COLO668 (cell line): ENCODE measurements around the gene OGFOD1.

Experiments used
- DNase-seq: peaks from one replicate; lab custom pipeline; 2025; ENCODE audit not compliant: unreplicated experiment; lab: John Stamatoyannopoulos, UW

The OGFOD1 gene

DNA sequence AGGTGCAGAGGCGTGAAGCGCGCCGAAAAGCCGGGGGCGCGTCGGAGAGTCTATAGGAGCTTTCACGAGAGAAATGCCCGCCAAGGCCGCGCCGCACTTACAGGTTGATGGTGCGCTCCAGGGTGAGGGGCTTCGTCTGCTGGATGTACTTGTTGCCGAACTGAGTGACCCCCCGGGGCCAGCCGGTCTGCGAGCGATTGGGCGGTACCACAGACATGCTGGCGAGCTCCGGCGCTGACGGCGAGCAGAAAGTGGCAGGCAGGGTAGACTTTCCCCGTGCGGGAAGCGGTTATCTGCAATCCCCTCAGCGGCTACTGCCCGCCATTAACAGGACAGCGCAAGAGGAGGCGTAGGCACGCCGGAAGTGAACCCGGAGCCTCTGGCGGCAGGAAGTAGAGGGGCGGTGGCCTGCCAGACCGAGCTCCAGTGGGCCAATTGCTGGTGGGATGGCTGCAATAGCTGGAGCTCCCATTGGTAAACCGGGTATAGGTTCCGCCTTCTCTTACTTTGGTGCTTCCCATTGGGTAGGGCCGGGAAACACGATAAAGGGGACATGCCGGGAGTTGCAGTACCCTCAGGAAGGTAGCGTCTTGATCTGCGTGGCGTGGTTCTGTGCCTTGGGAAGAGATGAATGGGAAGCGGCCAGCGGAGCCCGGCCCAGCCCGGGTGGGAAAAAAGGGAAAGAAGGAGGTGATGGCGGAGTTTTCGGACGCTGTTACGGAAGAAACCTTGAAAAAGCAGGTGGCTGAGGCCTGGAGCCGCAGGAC, at the start of gene OGFOD1, which contains the start of gene NUDT21:
TSS of gene OGFOD1 (plus strand) at position 569 of the 767 bp plus-strand sequence. CDS start at position 628, 59 bp downstream.
TSS of gene NUDT21 (minus strand) at position 347 of the 767 bp plus-strand sequence. CDS start at position 217, 130 bp downstream.
- DNase-seq, result peak; percentile 91

DNA sequence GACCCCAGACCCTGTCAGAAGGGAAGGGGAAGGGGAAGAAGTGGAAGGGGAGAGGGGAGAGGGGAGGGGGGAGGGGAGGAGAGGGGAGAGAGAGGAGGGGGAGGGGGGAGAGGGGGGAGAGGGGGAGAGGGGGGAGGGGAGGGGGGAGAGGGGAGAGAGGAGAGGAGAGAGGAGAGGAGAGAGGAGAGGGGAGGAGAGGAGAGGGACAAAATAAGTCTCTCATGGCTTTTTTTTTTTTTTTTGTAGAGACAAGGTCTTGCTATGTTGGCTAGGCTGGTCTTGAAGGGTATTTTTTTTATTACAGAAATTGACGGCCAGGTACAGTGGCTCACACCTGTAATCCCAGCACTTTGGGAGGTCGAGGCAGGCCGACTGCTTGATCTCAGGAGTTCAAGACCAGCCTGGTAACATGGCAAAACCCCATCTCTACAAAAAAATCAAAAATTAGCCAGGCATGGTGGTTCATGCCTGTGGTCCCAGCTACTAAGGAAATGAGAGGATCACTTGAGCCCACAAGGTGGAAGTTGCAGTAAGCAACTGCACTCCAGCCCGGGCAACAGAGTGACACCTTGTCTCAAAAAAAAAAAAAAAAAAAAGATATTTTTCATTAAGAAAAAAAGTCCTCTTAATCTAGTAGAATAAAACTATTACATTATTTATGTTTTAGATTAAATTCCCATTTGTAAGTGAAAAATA, 45.2 kb upstream of the OGFOD1 start:
- no peak for DNase-seq

GRCh38 chr16:56408379-56409098, 42.8 kb upstream of the OGFOD1 start:
- DNase-seq, result no peak

GRCh38 chr16:56409195-56409594, 42.2 kb upstream of the OGFOD1 start:
- DNase-seq, result no peak

DNA sequence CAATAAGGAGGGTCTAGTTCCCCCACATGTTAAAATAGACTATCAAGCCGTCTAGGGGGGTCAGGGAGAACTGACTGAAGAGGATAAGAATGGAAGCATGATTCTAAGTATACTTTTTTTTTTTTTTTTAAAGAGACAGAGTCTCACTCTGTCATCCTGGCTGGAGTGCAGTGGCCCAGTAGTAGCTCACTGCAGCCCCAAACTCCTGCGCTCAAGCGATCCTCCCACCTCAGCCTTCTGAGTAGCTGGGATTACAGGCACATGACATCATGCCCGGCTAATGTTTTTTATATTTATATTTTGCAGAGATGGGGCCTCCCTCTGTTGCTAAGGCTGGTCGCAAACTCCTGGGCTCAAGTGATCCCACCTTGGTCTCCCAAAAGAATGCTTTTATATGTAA, 40.2 kb upstream of the OGFOD1 start:
- no peak for DNase-seq

- DNase-seq, result no peak
Observed at GRCh38 chr16:56411624-56412023, 39.7 kb upstream of the OGFOD1 start.

DNA sequence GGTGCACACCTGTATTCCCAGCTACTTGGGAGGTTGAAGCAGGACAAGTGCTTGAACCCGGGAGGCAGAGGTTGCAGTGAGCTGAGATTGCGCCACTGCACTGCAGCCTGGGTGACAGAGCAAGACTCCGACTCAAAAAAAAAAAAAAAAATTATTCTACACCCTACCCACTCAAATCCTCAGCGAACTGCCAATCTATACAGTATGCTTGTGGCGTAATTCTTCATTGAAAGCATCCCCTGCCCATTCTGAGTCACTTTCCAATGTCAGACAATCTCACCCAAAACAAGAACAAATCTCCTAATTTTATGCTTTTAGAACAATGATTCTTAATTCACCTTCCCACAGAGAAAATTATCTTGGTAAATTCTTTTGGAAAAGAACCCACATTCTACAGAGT, 38.0 kb upstream of the OGFOD1 start:
- no peak for DNase-seq

GRCh38 chr16:56414366-56414765, 37.0 kb upstream of the OGFOD1 start:
- DNase-seq, result no peak

DNA sequence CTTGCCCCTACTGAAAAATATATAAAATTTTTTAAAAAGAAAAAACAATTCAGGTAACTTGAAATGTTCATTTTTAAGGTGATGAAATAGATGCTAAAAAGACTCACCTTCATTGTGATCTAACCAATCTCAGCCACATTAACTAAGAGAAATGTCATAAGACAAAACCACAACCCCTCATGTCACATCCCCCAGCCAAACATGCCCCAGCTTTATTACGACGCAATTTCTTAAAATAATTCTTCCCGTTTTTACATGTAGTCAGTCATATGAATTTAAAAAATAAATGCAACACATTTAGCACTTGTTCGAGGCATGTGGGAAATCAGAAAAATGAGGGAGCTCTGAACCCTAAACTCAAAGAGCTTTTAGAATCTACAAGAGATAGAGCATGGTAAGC, 35.5 kb upstream of the OGFOD1 start:
- DNase-seq, result no peak

DNA sequence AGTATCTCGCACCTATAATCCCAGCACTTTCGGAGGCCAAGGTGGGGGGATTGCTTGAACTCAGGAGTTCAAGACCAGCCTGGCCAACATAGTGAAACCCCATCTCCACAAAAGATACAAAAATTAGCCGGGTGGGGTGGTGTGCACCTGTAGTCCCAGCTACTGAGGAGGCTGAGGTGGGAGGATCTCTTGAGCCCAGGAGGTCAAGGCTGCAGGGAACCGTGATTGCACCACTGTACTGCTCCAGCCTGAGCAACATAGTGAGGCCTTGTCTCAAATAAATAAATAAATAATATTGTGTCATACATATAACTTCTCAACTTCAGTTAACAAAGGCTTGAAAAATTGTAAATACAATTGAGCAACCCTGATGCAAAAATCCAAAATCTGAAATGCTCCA, 34.2 kb upstream of the OGFOD1 start:
- no peak for DNase-seq

DNA sequence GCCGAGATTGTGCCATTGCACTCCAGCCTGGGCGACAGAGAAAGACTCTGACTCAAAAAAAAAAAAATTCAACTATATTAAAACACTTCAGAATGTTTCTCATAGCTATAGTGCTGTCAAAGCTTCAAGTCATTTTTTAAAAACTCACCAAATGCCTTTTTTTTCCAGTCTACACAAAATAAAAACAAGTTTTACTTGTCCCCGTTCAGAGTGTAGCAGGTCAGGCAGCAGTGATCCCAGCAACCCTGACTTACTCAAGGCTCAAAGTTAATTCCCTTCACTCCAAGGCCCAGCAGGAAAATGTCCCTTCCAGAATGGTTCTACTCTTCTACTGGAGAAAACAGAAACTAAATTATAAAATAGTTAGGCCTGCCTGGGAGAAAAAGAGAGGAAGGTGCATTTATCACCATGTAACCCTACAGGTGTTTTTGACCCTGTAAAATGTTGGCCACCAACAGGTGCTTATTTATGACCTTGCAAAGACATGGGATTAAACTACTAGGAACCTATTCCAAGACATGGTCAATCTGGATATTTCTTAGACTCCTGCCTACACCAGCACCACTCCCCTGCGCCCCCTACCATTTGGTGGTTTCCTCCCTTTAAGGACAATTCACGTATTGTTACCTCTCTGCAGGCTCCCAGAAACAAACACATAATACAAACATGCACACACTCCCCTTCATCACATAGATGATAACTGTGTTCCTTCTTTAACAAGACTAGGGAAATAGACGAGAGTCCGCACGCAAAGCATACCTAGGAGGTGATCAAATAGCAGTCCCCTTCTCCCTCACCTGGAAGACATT, 31.4 kb upstream of the OGFOD1 start:
- DNase-seq, result no peak

DNA sequence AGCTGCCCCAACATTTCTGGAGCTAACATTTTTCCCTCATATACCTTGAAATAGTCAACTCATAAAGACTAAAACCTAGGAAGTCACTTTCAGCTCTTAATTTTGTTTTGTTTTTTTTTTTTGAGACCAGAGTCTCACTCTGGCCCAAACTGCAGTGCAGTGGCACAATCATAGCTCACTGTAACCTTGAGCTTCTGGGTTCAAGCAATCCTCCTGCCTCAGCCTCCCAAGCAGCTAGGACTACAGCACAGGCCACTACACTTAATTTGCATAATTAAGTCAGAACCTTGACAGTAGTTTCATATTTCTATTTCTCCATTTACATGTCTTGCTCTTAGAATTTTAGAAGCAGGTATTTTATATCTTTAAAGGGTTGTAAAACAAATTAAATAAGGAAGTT, 30.7 kb upstream of the OGFOD1 start:
- DNase-seq, result no peak

- DNase-seq, result no peak
Observed at GRCh38 chr16:56421313-56421712, 30.0 kb upstream of the OGFOD1 start.

GRCh38 chr16:56421976-56422669, 29.2 kb upstream of the OGFOD1 start:
- DNase-seq, result no peak

DNA sequence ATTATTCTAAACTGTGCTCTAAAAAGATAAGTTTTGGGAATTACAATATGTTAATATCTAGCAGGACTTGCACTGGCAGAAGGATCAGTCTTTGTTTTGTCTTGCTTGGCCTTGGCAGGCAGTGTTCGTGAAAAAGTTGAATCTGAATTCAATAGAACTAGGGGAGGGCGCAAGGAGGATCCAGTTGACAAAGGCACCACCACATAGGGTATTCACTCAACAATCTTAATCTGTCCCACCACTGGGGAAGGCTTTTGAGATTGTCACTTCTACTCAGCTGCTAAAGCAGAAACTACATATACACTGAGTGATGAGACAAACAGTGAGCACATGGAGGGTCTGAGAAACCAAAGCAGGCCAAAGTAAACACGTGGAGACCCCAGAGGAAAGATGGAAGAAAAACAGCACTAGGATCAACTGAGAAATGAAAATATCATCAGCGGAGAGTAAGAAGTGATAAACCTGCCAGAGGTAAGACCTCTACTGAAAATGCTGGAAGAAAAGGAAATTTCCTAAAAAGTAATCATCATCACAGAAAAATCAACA, 28.4 kb upstream of the OGFOD1 start:
- DNase-seq, result no peak

DNA sequence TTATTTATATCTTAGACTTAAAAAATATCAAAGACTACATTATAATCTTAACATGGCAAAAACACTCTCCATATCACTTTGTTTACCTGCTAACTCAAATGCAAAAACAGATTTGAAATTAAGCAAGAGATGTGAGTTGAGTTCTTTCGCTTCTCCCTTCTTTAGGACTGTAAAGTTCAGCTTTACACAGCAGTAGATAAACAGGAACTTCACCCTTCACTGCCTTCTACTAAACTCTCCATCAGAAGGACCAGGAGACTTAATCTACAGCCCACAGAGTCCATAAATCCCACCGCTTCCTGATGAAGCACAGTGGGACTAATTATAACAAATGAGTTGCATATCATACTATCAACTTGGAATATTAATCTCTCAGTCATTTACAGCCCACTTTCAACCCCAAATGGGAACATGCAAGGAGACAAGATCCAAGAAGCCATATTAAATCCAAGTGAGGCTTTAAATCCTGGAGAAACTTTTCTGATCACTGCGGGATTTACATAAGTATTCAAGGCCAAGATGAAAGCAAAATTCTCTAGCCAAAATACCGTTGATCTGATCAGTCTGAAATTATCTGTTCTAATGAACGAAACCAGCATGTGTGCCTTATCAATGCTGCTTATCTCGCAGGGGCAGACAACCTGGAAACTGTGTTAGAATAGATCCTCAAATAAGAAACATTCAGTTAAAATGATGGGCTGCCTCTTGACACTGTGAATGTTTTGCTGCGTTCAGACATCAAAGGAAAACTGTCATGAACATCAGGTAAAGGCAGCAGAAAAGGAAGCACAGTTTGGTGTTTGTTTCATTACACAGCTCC, 27.6 kb upstream of the OGFOD1 start:
- DNase-seq, result no peak

DNA sequence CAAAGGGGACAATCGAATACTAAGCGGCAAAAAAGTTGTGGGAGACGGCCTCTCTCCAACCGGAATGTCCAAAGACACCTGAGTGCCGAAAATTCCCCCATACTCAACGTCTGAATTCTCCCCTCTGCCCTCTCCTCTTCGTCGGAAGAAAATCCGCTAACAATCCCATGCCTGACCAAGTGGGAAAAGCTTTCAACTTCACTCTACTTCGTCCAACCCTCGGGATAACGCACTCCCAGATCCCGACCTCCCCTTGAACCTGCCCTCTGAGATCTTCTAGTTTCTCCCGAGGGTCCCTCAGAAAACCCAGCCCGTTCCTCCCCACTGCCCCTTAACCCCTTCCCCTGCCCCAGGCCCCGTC, 27.0 kb upstream of the OGFOD1 start:
- DNase-seq, result no peak

- peak; percentile 29 for DNase-seq
Observed at GRCh38 chr16:56424791-56425438, 26.4 kb upstream of the OGFOD1 start.

DNA sequence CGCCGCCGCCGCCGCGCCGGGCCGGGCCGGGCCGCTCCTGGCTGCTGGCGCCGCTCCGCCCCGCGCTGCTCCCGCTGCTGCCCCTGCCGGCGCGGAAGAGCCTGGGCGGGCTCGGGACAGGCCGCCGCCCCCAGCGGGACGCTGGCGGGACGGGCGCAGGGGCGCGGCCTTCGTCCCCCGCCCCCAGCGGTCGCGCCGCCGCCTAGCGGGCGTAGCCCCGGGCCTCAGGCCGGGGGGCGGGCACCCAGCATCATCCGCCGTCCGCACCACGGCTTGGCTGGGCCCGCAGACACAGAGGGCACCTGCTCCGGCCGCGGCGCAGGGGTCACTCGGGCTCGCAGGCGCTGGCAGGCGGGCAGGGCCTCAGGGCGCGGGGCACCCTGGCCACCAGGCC, 25.9 kb upstream of the OGFOD1 start, which contains the start of gene AMFR:
TSS of gene AMFR (minus strand) at position 107 of the 394 bp plus-strand sequence. CDS start 218 bp downstream, outside the sequence.
- peak; percentile 83 for DNase-seq
